IPS-11a (cell line): Measurements from ENCODE around the gene PRSS2.
"Not testable (repeated sequence)": the region's sequence is repeated elsewhere in the genome, so short reads cannot be mapped to it uniquely, and the experiment has no call there.

ENCODE experiments used
- H3K4me3 ChIP-seq: one replicate; pipeline ENCODE4 v1.5.1; 2013; ENCODE audit warnings: low read depth, low read length, control low read depth

The PRSS2 gene

DNA sequence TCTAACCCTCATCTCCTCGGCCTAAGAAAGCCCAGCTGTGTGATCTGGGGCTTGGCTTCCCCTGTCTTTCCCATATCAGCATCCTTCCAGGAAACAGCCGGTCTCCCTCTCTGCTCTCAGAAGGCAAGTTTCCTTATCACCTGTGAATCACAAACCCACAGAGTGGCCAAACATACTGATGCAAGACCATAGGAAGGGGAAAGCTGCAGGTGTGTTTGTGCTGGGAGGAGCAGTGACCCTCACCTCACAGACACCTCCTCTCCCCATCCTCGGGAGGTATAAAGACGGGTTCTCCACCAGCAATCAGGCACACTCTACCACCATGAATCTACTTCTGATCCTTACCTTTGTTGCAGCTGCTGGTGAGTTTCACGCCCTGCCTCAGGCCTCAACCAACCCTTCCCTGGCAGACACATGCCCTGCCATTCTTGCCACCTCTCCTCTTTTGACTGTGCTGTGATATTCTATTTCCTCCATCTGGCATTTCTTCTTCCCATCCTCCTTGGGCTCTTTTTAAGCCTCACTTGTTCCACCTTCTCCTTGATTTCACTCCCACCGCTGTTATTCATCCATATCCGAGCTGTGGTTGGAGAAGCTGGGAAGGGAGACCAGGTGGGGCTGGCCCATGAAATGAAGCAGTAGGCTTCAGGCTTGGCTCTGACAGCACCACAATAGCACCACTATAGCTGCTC, at the start of gene PRSS2:
Gene PRSS2, plus strand, starts transcription at position 310 of the 692 bp plus-strand sequence. Its CDS starts 13 bp downstream, at position 323.
- no peak within 1 kb of the TSS for H3K4me3 ChIP-seq

DNA sequence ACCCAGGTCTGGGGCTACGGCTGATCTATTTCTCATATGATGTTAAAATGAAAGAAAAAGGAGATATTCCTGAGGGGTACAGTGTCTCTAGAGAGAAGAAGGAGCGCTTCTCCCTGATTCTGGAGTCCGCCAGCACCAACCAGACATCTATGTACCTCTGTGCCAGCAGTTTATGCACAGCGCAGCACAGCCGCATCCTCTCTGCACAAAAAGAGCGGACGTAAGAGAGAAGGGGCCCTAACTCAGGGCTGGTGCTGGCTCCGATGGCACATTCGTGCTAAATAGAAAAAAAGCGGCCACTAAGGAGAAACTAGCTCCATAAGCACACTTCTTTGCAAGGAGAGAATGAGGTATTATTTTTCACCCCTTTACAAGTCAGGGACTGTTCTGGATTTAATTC, 49.8 kb upstream of the PRSS2 start:
- H3K4me3 ChIP-seq: no peak overlapping the region

GRCh38 chr7:142722248-142722794, 48.4 kb upstream of the PRSS2 start:
- no peak overlapping the region for H3K4me3 ChIP-seq

- H3K4me3 ChIP-seq: no peak overlapping the region
These were observed 37.5 kb upstream of the PRSS2 start for GRCh38 chr7:142733271-142733670.

DNA sequence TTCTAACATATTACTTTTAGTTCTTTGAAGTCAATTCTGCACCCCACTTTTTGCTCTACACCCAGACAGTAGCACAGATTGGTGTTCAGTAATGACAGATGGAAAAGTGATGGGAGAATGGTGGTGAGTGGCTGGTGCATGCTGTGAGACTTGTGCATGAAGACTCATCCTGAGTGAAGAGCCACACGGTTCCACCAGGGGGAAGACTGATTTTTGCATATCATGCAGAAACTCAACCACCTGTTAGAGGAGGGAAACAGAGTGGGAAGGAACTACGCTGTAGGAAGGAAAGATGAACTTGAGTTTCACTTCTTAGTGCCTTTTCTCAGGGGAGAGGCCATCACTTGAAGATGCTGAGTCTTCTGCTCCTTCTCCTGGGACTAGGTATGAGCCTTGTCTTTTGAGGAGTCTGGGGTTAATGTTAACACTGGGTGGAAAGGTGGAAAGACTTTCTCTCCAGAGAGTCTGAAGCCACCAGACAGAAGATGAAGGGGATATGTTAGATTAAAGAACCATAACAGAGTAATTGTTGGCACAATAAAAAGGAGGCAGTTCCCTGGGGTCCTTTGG, 30.8 kb upstream of the PRSS2 start:
- H3K4me3 ChIP-seq: no peak overlapping the region

GRCh38 chr7:142740786-142741185, 30.0 kb upstream of the PRSS2 start:
- no peak overlapping the region for H3K4me3 ChIP-seq

- H3K4me3 ChIP-seq: not testable (repeated sequence)
These were observed 28.8 kb upstream of the PRSS2 start for GRCh38 chr7:142741932-142742331.

DNA sequence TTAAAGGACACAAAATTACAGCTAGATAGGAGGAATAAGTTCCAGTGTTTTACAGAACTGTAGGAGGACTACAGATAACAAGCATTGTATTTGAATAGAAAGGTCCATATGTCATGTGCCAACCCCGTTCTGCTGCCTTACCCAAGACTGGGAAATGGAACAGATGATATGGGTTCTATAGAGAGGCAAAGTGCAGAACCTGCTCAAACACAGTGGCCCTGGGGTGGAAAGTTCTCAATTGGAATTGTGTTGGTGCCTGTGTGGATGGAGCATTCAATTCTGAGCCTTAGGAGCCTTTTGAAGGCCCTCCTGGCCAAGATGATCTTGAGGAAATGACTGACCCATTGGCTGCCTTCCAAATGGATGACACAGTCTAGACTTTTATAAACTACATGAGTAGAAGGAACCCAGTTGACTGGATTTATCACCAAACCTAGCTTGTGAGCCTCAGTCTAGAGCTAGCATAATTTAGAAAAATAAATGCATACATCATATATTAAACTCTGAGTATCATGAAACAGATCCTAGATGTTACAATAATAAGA, 25.6 kb upstream of the PRSS2 start:
- no peak overlapping the region for H3K4me3 ChIP-seq

DNA sequence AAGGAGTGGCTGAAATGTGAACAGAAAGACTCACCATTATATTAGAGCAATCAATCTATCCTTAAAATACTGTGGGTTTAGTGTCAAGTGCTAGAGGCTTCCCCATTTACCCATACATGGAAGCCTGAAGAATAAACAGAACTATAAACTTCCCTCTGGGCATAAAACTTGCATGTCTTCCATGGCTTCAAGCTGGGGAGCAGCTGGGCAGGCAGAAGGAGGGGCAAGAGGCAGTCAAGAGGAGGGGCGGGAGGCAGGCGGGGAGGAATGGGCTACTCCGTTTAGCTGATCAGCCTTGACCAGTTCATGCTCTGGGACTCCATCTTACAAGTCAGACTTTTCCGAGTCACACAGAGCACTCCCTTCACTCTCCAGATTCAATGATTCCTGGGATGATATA, 25.0 kb upstream of the PRSS2 start:
- no peak overlapping the region for H3K4me3 ChIP-seq

DNA sequence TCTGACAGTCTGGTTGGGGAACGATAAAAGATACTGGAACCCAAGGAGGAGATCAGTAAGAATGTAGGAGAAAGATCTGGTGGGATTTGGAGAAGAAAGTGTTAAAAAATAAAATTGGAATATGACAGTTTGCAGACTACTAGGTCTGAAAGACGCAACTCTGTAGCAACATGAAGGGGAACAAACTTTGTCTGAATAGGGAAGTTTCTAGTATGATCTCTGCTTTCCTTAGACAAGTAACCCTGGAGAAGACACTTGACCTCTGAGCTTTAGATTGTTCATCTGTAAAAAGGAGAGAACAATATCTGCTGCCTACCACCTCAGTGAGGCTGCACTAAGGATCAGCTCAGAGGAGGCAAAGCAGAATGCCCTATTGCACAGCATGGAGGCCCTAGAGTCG, 24.5 kb upstream of the PRSS2 start:
- H3K4me3 ChIP-seq: no peak overlapping the region

DNA sequence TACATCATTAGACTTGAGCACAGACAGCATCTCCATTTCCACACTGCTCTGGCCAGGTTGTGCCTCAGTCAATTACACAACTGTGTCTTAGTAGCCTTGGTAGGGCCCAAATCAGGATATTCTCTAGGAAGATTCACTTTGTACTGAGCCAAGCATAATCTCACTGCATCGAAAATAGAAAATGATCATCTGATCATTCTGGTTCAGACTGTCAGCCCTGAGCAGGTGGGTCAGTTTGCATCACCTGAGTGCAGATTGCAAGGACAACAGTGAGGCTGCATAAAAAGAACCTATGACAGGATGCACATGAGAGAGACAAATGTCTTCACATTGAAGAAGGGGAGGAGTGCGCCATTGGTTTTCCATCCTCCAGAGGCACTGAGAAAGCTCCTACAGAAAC, 22.4 kb upstream of the PRSS2 start:
- H3K4me3 ChIP-seq: not testable (repeated sequence)

DNA sequence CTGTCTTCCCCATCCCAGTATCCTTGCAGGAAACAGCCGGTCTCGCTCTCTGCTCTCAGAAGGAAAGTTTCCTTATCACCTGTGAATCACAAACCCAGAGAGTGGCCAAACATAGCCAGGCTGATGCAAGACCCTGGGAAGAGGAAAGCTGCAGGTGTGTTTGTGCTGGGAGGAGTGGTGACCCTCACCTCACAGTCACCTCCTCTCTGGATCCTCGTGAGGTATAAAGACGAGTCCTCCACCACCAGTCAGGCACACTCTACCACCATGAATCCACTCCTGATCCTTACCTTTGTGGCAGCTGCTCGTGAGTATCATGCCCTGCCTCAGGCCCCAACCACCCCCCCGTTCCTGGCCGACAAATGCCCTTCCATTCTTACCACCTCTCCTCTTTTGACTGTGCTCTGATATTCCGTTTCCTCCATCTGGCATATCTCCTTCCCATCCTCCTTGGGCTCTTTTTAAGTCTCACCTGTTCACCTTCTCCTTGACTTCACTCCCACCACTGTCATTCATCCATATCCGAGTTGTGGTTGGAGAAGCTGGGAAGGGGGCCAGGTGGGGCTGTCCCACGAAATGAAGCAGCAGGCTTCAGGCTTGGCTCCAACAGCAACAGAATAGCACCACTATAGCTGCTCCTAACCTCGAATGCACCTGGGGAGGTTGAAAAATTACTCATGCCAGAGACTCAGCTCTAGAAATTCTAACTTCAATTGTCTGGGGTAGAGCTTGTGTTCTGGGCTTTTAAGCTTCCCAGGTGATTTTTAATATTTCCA, 21.4 kb upstream of the PRSS2 start, which contains the start of gene PRSS1:
Gene PRSS1, plus strand, starts transcription at position 255 of the 776 bp plus-strand sequence. Its CDS starts 13 bp downstream, at position 268.
- H3K4me3 ChIP-seq: no peak within 1 kb of the TSS

DNA sequence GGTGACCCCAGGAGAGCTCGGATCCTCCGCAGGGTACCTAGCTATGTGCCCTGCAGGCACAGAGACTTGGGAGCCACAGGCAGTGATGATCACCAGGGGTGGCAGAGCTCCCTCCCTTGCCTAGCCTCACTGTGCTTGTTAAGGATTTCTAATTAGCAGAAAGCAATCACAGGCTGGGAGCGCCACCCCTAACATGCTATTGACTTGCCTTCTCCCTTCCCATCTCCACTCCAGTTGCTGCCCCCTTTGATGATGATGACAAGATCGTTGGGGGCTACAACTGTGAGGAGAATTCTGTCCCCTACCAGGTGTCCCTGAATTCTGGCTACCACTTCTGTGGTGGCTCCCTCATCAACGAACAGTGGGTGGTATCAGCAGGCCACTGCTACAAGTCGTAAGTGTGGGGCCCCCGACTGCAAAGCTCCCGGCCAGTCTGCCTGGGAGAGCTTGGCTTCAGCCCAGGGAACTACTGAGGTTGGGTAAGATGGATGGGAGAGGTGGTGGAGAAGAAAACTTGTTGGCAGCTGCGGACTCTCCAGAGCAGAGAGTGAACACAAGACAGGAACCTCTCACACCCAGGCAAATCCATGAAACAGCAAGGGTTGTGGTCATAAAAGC, 20.3 kb upstream of the PRSS2 start:
- H3K4me3 ChIP-seq: no peak overlapping the region

GRCh38 chr7:142751526-142752175, 19.1 kb upstream of the PRSS2 start:
- not testable (repeated sequence) for H3K4me3 ChIP-seq

DNA sequence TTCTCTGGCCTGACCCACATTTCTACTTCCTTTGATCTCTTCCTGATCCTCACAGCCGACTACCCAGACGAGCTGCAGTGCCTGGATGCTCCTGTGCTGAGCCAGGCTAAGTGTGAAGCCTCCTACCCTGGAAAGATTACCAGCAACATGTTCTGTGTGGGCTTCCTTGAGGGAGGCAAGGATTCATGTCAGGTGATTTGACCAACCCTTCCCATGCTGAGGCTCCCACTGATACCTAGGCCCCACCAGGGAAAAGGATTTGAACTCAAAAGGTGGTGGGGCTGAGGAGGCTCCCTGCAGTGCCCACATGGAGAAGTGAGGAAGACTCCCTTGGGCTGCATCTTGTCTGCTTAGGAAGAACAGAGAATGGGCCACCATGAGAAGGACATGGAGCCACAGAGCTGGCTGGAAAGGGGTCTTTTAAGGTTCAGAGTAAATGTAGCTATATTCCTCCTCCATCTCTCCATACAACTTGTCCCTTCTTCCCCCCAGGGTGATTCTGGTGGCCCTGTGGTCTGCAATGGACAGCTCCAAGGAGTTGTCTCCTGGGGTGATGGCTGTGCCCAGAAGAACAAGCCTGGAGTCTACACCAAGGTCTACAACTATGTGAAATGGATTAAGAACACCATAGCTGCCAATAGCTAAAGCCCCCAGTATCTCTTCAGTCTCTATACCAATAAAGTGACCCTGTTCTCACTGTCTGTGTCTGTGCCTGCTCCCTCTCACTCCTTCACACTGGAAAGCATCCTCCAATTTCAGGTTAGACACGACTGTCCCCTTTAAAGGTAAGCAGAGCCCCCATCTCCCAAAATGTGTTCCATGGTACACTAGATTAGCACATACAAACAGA, 18.2 kb upstream of the PRSS2 start:
- H3K4me3 ChIP-seq: no peak overlapping the region

DNA sequence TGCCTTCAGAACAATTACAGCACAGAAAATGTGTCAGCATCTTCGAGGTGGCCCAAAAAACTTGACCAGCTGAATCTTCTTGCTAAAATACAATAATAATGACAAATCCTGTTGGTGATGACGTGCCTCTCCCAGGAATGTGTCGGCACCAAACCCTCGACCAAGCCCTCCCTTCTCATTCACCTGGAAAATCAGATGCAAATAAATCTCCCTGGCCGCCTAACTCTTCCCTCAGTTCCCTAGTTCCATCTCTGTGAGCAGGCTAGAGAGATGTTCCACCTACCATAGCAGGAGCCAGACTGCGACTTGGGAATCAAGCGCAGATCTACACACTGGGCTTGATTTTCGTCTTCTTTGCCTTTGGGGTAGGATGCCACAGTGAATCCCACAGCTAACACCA, 17.4 kb upstream of the PRSS2 start:
- no peak overlapping the region for H3K4me3 ChIP-seq

- not testable (repeated sequence) for H3K4me3 ChIP-seq
These were observed 16.8 kb upstream of the PRSS2 start for GRCh38 chr7:142753925-142754491.

DNA sequence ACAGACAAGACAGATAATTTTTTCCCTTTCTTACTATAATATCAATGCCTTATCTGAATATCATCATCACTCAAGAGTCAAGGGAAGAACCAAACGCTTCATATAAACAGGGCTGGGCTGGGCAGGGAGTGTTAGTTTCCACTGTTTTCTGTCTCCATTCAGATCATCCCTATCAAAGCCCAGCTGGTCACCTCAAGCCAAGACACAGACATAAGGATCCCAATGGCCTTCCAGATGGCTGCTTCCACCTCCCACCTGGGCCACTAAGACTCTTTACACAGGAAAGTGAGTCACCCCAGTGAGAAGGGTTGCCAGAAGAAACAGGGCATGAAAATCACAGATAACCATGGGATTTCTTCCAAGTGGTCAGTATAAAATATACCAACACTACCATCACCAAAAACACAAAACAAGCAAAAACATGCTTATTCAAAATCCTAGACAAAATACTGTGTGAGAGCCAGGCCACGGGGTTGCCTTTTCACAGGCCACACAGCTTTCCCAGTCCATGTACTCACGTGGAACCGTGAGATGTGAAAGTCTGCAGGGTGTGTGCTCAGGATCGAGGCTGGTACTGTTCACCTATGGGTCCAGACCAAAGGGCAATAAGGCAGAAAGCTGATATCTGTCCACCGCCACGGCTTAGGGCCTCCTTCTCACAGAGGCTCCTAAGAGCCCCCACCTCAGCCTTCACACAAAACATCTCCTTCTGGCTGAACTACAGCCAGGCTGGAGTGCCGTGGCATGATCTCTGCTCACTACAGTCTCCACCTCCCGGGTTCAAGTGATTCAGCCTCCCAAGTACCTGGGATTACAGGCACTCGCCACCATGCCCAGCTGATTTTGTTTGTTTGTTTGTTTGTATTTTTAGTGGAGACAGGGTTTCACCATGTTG, 15.8 kb upstream of the PRSS2 start:
- no peak overlapping the region for H3K4me3 ChIP-seq
